T47D (cell line): ENCODE measurements around the gene PRKN.

Source experiments
- DNase-seq, 2 experiments: peaks; one replicate each; pipeline versions ENCODE4 v3.0.0 to v3.0.0-alpha.2; 2011 to 2012; ENCODE audit warnings: low read depth in 1 of 2, low spot score in 1 of 2
- JUND ChIP-seq: IDR thresholded peaks from 2 replicates; pipeline ENCODE4 v1.6.1; 2012; ENCODE audit warnings: low read depth
- in situ Hi-C: cut with HindIII; loops from 2 replicates; pipeline ENCODE4 v1.10.0; 2016; ENCODE audit warnings: low sequenced_read_pairs, low pct_unique_long_range_greater_than_20kb

Gene PRKN

GRCh38 chr6:161941565-161941964 is 786.0 kb downstream of the PRKN start:
- TF ChIP-seq JUND, result no peak
- in situ Hi-C loops, result no loop called here
- DNase-seq, result no peak

GRCh38 chr6:161940519-161940918 is 787.0 kb downstream of the PRKN start:
- no peak for DNase-seq
- TF ChIP-seq JUND, result no peak
- in situ Hi-C loops, result no loop called here

DNA sequence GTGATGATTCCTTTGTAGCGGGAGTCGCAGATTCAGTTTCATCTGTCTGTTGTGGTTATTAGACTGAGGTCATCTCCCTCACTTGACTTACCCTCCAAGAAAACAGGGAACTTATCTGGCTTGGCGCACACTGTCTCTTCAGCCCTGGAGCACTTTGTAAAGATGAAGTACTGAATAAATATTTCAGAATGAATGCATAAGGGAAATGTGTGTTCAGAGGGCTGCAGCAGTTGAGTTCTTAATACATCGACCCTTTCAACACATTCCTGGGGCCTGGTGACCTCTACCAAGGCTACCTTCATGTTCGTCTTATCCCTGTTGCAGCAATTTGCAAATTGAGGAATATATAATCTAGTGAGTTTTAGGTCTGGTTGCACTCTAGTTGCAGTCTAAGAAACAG is 801.2 kb downstream of the PRKN start:
- no peak for DNase-seq
- in situ Hi-C loops, result no loop called here

GRCh38 chr6:161924516-161925116 is 803.0 kb downstream of the PRKN start:
- no peak for TF ChIP-seq JUND
- in situ Hi-C loops, result no loop called here
- no peak for DNase-seq

More for the DNA sequence above, 801.2 kb downstream of the PRKN start:
- TF ChIP-seq JUND, result no peak

DNA sequence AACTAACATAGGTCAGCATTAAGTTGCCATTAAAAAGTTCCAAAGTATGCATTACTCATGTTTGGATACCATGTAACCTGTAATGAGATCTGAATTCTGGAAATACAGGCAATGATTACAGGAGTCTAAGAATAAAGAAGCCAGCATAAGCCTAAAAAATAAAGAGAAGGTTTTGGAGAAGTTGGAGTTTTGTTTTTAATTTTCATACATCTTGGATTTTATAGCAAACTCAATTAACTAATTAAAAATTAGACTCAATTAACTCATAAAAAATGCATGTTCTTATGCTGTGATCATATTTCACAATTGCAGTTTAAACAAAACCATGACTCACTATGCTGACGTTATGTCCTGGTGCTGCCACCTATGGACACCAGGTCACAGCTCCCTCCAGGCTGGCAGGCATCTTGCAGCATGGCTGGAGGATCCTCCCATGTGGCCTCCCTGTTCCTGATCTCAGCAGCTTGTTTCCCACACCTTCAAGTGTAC is 804.9 kb downstream of the PRKN start:
- in situ Hi-C loops, result no loop called here
- DNase-seq, result peak; percentile 5 to 80
- peak; percentile 33; the same call in 1 of the 2 replicates for TF ChIP-seq JUND

GRCh38 chr6:161921602-161922395 is 805.8 kb downstream of the PRKN start:
- in situ Hi-C loops, result no loop called here
- TF ChIP-seq JUND, result no peak
- no peak for DNase-seq

DNA sequence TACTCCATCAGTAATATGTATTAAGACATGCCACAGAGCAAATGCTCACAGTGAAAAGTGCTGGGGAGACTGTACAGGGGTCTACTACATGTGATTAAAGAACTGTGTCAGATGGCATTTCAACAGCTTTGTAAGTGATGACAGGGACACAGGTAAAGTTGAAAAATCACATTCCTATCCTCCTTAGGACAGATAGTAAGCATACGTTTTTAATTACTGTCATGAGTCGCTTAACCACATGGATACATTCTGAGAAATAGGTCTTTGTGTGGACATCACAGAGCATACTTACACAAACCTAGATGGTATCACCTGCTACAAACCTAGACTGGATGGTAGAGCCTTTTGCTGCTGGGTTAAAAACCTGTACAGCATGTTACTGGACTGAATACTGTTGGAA is 807.9 kb downstream of the PRKN start:
- in situ Hi-C loops, result no loop called here
- no peak for TF ChIP-seq JUND
- DNase-seq, result peak in 1 of 2 experiments; percentile 35

DNA sequence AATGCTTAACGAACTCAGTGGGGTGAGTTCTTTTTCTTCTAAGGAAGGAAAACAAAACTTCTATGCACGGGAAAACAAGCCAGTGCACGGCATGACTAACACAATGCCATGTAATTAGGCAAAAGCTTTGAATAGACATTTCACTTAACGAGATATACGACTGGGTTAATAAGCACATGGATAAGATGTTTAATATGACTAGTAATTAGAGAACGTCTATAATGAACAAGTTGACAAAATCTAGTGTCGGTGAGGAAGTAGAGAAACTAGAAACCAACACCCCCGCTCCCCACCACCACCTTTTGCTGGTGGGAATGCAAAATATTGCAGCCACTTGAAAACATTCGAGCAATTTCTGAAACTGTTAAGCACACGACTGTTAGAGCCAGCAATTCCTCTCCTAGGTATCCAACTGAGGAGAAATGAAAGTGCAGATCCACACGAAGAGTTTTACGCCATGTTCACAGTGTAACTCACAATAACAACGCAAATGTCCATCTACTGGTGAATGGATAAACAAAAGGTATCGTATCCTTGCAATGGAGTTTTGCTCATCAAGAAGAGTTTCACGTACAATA is 808.8 kb downstream of the PRKN start:
- DNase-seq, result no peak
- no peak for TF ChIP-seq JUND
- in situ Hi-C loops, result no loop called here

GRCh38 chr6:161918109-161918531 is 809.4 kb downstream of the PRKN start:
- TF ChIP-seq JUND, result no peak
- no peak for DNase-seq
- in situ Hi-C loops, result no loop called here

- in situ Hi-C loops, result no loop called here
- no peak for DNase-seq
- no peak for TF ChIP-seq JUND
Observed at GRCh38 chr6:161917645-161918044, 809.9 kb downstream of the PRKN start.

DNA sequence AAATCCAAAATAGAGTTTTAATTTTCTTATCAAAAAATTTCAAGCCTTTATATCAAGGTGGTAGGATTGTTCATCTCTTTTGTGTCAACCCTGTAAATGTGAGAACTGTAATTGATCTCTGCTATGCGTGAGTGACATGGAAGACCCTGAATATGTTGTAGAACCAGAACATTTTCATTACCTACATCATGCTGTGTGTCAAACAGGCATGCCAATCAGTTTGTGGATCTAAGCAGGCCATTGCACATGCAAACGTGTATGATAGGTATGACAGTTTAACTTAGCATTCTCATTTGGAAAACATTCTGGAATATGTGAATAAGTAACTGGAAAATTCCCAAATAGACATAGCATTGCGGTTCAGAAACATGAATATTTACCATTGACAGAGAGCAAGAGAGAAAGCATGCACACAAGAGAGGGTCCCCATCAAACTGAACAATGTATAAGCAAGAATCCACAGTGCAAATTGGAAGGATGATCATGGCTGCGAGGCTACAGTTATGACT is 812.1 kb downstream of the PRKN start:
- DNase-seq, result no peak
- no peak for TF ChIP-seq JUND
- in situ Hi-C loops, result no loop called here

DNA sequence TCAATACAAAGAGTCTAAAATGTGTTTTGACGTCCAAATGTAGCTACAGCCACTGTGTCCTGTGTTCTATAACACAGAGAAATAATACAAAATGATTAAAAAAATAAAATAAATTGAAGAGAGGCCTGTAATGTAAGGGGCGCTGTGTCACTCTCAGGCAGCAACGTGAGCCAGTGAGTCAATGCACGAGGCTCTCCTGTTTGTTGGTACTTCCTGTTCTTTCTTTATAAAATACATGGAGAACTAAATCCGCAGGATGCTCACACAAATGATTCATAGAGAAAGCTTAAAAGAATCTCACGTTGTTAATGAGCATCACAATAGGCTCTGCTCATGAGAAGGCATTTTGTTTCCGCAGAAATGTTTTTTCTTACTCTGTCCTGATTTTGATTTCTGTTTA is 818.7 kb downstream of the PRKN start:
- no peak for DNase-seq
- in situ Hi-C loops, result no loop called here
- no peak for TF ChIP-seq JUND

- no peak for TF ChIP-seq JUND
- in situ Hi-C loops, result no loop called here
- DNase-seq, result no peak
Observed at GRCh38 chr6:161906571-161906970, 821.0 kb downstream of the PRKN start.
